ENCODE measurements around the gene PTPRD.
A peak's percentile ranks its signal among the peaks of the same experiment; 100 is the strongest.

PTPRD gene

DNA sequence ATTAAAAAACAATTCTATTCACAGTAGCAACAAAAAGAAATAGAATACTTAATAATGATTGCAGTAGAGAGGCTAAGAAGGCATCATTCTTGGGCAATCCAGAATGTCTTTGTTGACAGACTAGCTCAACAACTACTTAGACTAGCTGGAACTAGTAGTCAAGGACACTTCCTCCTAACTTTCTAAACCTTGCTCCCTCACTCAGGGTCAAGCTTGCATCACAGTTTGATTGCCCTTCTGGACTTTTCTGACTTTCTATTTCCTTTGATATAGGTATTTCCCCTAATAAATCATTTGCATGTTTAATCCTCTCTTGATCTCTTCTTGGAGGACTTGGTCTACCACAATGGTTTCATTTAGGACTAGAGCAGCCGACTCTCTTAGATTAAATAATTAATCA lies 1107.9 kb downstream of the PTPRD start:
- Histone ChIP-seq H3K9me3 (ENCODE audit: insufficient read depth, low read depth, low read length) (no peaks in the 10 kb centered on the region), H3K27me3 (ENCODE audit: insufficient read depth, low read length, poor library complexity, severe bottlenecking) (no peaks in the 10 kb centered on the region), H3K9ac (ENCODE audit: low read depth, low read length, poor library complexity, severe bottlenecking) (no peak overlapping the region), H3K4me2 (ENCODE audit: low read depth, low read length, poor library complexity, severe bottlenecking) (no peak overlapping the region), H4K20me1 (ENCODE audit: insufficient read depth, low read length, poor library complexity, severe bottlenecking) (no peaks in the 10 kb centered on the region), H3K36me3 (ENCODE audit: insufficient read depth, low read length) (no peaks in the 10 kb centered on the region), H3F3A (ENCODE audit: low read depth) (no peaks in the 10 kb centered on the region), H2AFZ (ENCODE audit: low read length) (no peak overlapping the region), H3K4me1 (ENCODE audit: insufficient read depth, low read length, poor library complexity, severe bottlenecking) (no peaks in the 10 kb centered on the region), H3K4me3 (ENCODE audit: low read length, poor library complexity, severe bottlenecking) (no peak overlapping the region), H3K9me2 (replicated peaks; ENCODE audit: low read depth, low read length) (no peaks in the 10 kb centered on the region), H3K79me2 (ENCODE audit: insufficient read depth, low read length) (no peaks in the 10 kb centered on the region)
- no peak for TF ChIP-seq EZH2phosphoT487 (IDR thresholded peaks at IDR 0.05; ENCODE audit: borderline replicate concordance)
- TF ChIP-seq, protein P1, sequence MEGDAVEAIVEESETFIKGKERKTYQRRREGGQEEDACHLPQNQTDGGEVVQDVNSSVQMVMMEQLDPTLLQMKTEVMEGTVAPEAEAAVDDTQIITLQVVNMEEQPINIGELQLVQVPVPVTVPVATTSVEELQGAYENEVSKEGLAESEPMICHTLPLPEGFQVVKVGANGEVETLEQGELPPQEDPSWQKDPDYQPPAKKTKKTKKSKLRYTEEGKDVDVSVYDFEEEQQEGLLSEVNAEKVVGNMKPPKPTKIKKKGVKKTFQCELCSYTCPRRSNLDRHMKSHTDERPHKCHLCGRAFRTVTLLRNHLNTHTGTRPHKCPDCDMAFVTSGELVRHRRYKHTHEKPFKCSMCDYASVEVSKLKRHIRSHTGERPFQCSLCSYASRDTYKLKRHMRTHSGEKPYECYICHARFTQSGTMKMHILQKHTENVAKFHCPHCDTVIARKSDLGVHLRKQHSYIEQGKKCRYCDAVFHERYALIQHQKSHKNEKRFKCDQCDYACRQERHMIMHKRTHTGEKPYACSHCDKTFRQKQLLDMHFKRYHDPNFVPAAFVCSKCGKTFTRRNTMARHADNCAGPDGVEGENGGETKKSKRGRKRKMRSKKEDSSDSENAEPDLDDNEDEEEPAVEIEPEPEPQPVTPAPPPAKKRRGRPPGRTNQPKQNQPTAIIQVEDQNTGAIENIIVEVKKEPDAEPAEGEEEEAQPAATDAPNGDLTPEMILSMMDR (conservative IDR thresholded peaks at IDR 0.05; ENCODE audit: low read length): no peak

DNA sequence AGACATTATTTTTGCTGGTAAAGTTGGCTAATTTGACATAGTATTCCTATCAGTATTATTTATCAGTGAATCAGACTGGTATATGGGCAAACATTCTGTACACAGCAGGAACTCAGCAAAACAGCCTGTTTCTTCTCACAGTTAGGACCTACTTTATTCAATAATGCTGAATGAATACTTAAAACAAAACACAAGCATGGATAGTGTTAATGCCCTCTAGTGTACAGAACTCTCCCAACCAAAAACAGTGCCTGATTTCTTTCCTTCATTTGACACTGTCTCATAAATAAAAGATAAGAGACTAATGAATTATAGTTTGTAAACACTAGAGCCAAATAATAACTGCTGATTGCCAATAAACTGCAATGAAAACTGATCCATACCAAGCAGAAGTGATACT lies 1113.3 kb downstream of the PTPRD start:
- H2AFZ ChIP-seq (ENCODE audit: low read length): no peak overlapping the region
- H3K4me2 ChIP-seq (ENCODE audit: low read depth, low read length, poor library complexity, severe bottlenecking): no peak overlapping the region
- no peaks in the 10 kb centered on the region for H3K36me3 ChIP-seq (ENCODE audit: insufficient read depth, low read length)
- no peaks in the 10 kb centered on the region for H3K27me3 ChIP-seq (ENCODE audit: insufficient read depth, low read length, poor library complexity, severe bottlenecking)
- no peaks in the 10 kb centered on the region for H3K9me2 ChIP-seq (replicated peaks; ENCODE audit: low read depth, low read length)
- no peaks in the 10 kb centered on the region for H3F3A ChIP-seq (ENCODE audit: low read depth)
- H3K9ac ChIP-seq (ENCODE audit: low read depth, low read length, poor library complexity, severe bottlenecking): no peak overlapping the region
- no peak overlapping the region for H3K4me3 ChIP-seq (ENCODE audit: low read length, poor library complexity, severe bottlenecking)
- H3K4me1 ChIP-seq (ENCODE audit: insufficient read depth, low read length, poor library complexity, severe bottlenecking): no peaks in the 10 kb centered on the region
- no peaks in the 10 kb centered on the region for H3K9me3 ChIP-seq (ENCODE audit: insufficient read depth, low read depth, low read length)
- TF ChIP-seq, protein P1 (conservative IDR thresholded peaks at IDR 0.05; ENCODE audit: low read length): peak; percentile 30; the same call in 1 of the 2 replicates
- TF ChIP-seq EZH2phosphoT487 (IDR thresholded peaks at IDR 0.05; ENCODE audit: borderline replicate concordance): no peak
- H4K20me1 ChIP-seq (ENCODE audit: insufficient read depth, low read length, poor library complexity, severe bottlenecking): no peaks in the 10 kb centered on the region
- H3K79me2 ChIP-seq (ENCODE audit: insufficient read depth, low read length): no peaks in the 10 kb centered on the region

DNA sequence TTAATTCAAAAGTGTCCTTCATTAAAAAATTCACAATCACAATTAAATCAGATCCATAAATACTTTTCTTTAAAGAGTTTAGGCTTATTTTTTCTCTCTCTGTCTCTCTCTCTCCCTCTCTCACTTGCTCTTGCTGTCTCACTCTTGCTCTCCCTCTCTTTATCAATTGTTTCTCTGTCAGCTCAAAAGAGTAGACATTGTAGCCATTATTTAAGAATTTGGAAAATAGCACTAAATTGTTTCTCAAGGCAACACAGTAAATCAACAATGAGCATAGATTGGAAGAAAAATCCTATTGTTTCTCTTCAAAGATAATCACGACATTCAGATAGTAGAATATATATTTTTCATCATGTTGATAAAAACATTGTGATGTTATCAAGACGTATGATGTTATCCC lies 1114.0 kb downstream of the PTPRD start:
- Histone ChIP-seq H3K4me1 (ENCODE audit: insufficient read depth, low read length, poor library complexity, severe bottlenecking) (no peaks in the 10 kb centered on the region), H4K20me1 (ENCODE audit: insufficient read depth, low read length, poor library complexity, severe bottlenecking) (no peaks in the 10 kb centered on the region), H3K79me2 (ENCODE audit: insufficient read depth, low read length) (no peaks in the 10 kb centered on the region), H3K4me2 (ENCODE audit: low read depth, low read length, poor library complexity, severe bottlenecking) (no peak overlapping the region), H3K9ac (ENCODE audit: low read depth, low read length, poor library complexity, severe bottlenecking) (no peak overlapping the region), H3K9me3 (ENCODE audit: insufficient read depth, low read depth, low read length) (no peaks in the 10 kb centered on the region), H3F3A (ENCODE audit: low read depth) (no peaks in the 10 kb centered on the region), H3K36me3 (ENCODE audit: insufficient read depth, low read length) (no peaks in the 10 kb centered on the region), H2AFZ (ENCODE audit: low read length) (no peak overlapping the region), H3K9me2 (replicated peaks; ENCODE audit: low read depth, low read length) (no peaks in the 10 kb centered on the region), H3K4me3 (ENCODE audit: low read length, poor library complexity, severe bottlenecking) (no peak overlapping the region), H3K27me3 (ENCODE audit: insufficient read depth, low read length, poor library complexity, severe bottlenecking) (no peaks in the 10 kb centered on the region)
- TF ChIP-seq, protein P1 (conservative IDR thresholded peaks at IDR 0.05; ENCODE audit: low read length): no peak
- TF ChIP-seq EZH2phosphoT487 (IDR thresholded peaks at IDR 0.05; ENCODE audit: borderline replicate concordance): no peak

Data from Loucy (cell line).